Gastrocnemius medialis (tissue), 4 donors: Measurements from ENCODE around the gene ADORA1. TPM values are rescaled to one million over a fixed set of nuclear protein-coding genes. Genes with fewer than 3 reads are reported as not detected.

Source experiments
- ATAC-seq, 2 donors: fragments of 150-250 bp; one replicate each; pipeline ENCODE4 v1.9.1; 2016
- DNase-seq, 2 donors: peaks; one replicate each; pipeline ENCODE4 v3.0.0-alpha.2; 2019
- H3K27ac ChIP-seq, 4 donors: fragments of 200-600 bp; sonication (generic); 1 replicate in 1 of 4; 2 replicates in 3 of 4; pipeline ENCODE4 v1.5.1; 2016 to 2018; ENCODE audit warnings: mild to moderate bottlenecking in 2 of 4, moderate library complexity in 1 of 4
- H3K27me3 ChIP-seq, 3 donors: fragments of 200-600 bp; sonication (generic) in 2 of 3; 1 replicate in 1 of 3; 2 replicates in 2 of 3; pipeline versions ENCODE4 v1.5.1 to v1.6.0; 2016 to 2019; ENCODE audit warnings: mild to moderate bottlenecking in 1 of 3, moderate library complexity in 1 of 3
- H3K36me3 ChIP-seq, 2 donors: fragments of 200-600 bp; sonication (generic) in 1 of 2; one replicate each; pipeline ENCODE4 v1.5.1; 2017 to 2018
- H3K4me1 ChIP-seq, 2 donors: fragments of 200-600 bp; sonication (generic) in 1 of 2; one replicate each; pipeline ENCODE4 v1.5.1; 2016 to 2017; ENCODE audit warnings: mild to moderate bottlenecking in 2 of 2
- H3K4me3 ChIP-seq, 4 donors: fragments of 200-600 bp; sonication (generic) in 3 of 4; 1 replicate in 1 of 4; 2 replicates in 3 of 4; pipeline ENCODE4 v1.5.1; 2016 to 2019; ENCODE audit warnings: mild to moderate bottlenecking in 2 of 4
- H3K9me3 ChIP-seq, 3 donors: fragments of 200-600 bp; sonication (generic) in 2 of 3; 1 replicate in 1 of 3; 2 replicates in 2 of 3; pipeline ENCODE4 v1.5.1; 2016 to 2019
- CTCF ChIP-seq, 5 experiments: fragments of 450-650 bp in 3 of 5; fragments of 200-600 bp in 2 of 5; sonication (generic) in 2 of 5; IDR thresholded peaks in 4 of 5; conservative IDR thresholded peaks in 1 of 5; 1 replicate in 4 of 5; 2 replicates in 1 of 5; pipeline ENCODE4 v1.5.1; 2016 to 2019; ENCODE audit warnings: antibody characterized with exemption in 5 of 5, mild to moderate bottlenecking in 3 of 5, moderate library complexity in 3 of 5
- POLR2A ChIP-seq, 2 donors: fragments of 450-650 bp; IDR thresholded peaks; one replicate each; pipeline ENCODE4 v1.6.1; 2017; ENCODE audit warnings: antibody characterized with exemption in 2 of 2, mild to moderate bottlenecking in 2 of 2, moderate library complexity in 2 of 2
- in situ Hi-C, 4 donors: fragments of 200-750 bp; cut with MboI; loops; one replicate each; pipeline versions ENCODE4 v1.15.0 to v1.8.0; 2017; ENCODE audit warnings: low sequenced_read_pairs in 4 of 4
- intact Hi-C: fragments of 100-400 bp; cut with DNase I; formaldehyde crosslinking; loops from one replicate; pipeline ENCODE4 v1.15.1; 2023; ENCODE audit warnings: low total_unique reads
- total RNA-seq, 4 donors: library from RNA; depleted of rRNA; stranded (reverse); fragments of >200 nt; gene quantifications; one replicate each; pipeline versions ENCODE4 v1.1.0 to v1.2.3, GENCODE V29; 2016

The ADORA1 gene
- total RNA-seq, 4 donors from 2014 or later: 0.25 to 5.6 (median 1.7) TPM

GRCh38 chr1:203097001-203097400, 30.5 kb upstream of the ADORA1 start:
- ATAC-seq (no peak), DNase-seq (no peak)
- peaks cover 10 to 14% of the 10 kb centered on the region in 2 donors for H3K4me1 ChIP-seq
- TF ChIP-seq CTCF (IDR thresholded peaks at IDR 0.05 in 4 of 5, conservative IDR thresholded peaks at IDR 0.05 in 1 of 5) (no peak), POLR2A (IDR thresholded peaks at IDR 0.05) (no peak)
- in situ Hi-C loops: no loop called here
- no peak overlapping the region for H3K27ac ChIP-seq
- no peaks in the 10 kb centered on the region for H3K36me3 ChIP-seq
- no peaks in the 10 kb centered on the region for H3K9me3 ChIP-seq
- H3K4me3 ChIP-seq: no peak overlapping the region
- H3K27me3 ChIP-seq: no peaks in the 10 kb centered on the region
- intact Hi-C loops: no loop called here

GRCh38 chr1:203098445-203098844, 29.1 kb upstream of the ADORA1 start:
- no peaks in the 10 kb centered on the region for H3K27me3 ChIP-seq
- intact Hi-C loops (no loop called here), in situ Hi-C loops (no loop called here)
- H3K9me3 ChIP-seq: no peaks in the 10 kb centered on the region
- no peaks in the 10 kb centered on the region for H3K36me3 ChIP-seq
- ATAC-seq (no peak), DNase-seq (no peak)
- TF ChIP-seq CTCF (IDR thresholded peaks at IDR 0.05 in 4 of 5, conservative IDR thresholded peaks at IDR 0.05 in 1 of 5): no peak
- H3K4me3 ChIP-seq: no peak overlapping the region
- peaks cover 10 to 14% of the 10 kb centered on the region in 2 donors for H3K4me1 ChIP-seq
- H3K27ac ChIP-seq: peak overlapping the region in 2 of 4 donors; percentile 53 to 61

GRCh38 chr1:203098914-203099520, 28.5 kb upstream of the ADORA1 start:
- peak overlapping the region; percentile 44 to 61 (median 53) for H3K27ac ChIP-seq
- no peaks in the 10 kb centered on the region for H3K36me3 ChIP-seq
- DNase-seq (no peak), ATAC-seq (no peak)
- peaks cover 10 to 14% of the 10 kb centered on the region in 2 donors for H3K4me1 ChIP-seq
- H3K4me3 ChIP-seq: no peak overlapping the region
- H3K27me3 ChIP-seq: no peaks in the 10 kb centered on the region
- no peak for TF ChIP-seq CTCF (IDR thresholded peaks at IDR 0.05 in 4 of 5, conservative IDR thresholded peaks at IDR 0.05 in 1 of 5)
- no peak for TF ChIP-seq POLR2A (IDR thresholded peaks at IDR 0.05)
- intact Hi-C loops: no loop called here
- H3K9me3 ChIP-seq: no peaks in the 10 kb centered on the region
- in situ Hi-C loops: no loop called here

- Histone ChIP-seq H3K27ac (peak overlapping the region; percentile 44 to 61 (median 53)), H3K4me3 (no peak overlapping the region), H3K27me3 (no peaks in the 10 kb centered on the region), H3K9me3 (no peaks in the 10 kb centered on the region), H3K36me3 (no peaks in the 10 kb centered on the region), H3K4me1 (peaks cover 10 to 14% of the 10 kb centered on the region in 2 donors)
- DNase-seq (no peak), ATAC-seq (peak; percentile 66 to 70)
- in situ Hi-C loops (no loop called here), intact Hi-C loops (no loop called here)
- TF ChIP-seq CTCF (IDR thresholded peaks at IDR 0.05 in 4 of 5, conservative IDR thresholded peaks at IDR 0.05 in 1 of 5): no peak
- no peak for TF ChIP-seq POLR2A (IDR thresholded peaks at IDR 0.05)
These were observed 27.6 kb upstream of the ADORA1 start for GRCh38 chr1:203099805-203100515.
